Measurements from ENCODE around the gene RAPGEF4. TPM values are rescaled to one million over a fixed set of nuclear protein-coding genes. Genes with fewer than 3 reads are reported as not detected.

Gene RAPGEF4
- total RNA-seq, 1 donor from 2014 or later, result 0.57 TPM

DNA sequence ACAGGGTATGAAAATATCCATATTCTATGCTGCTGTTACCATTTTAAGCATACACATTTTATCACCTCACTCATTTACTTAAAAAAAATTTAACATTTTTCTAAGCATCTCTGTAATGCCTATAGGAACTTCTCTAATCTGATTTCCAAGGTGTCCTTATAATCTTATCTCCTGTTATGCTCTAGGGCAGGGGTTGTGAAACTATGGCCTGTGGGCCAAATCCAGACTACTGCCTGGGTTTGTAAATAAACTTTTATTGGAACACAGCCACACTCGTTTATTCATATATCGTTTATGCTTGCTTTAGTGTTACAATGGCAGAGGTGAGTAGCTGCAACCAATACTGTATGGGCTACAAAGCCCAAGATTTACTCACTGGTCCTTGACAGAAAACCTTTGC, 151.6 kb downstream of the RAPGEF4 start:
- Mint-ChIP-seq H3K27ac (ENCODE audit: unreplicated experiment) (no peak overlapping the region), H3K4me3 (ENCODE audit: unreplicated experiment) (no peak overlapping the region), H3K36me3 (ENCODE audit: low read depth) (no peaks in the 10 kb centered on the region), H3K9me3 (ENCODE audit: low read depth) (no peaks in the 10 kb centered on the region), H3K27me3 (ENCODE audit: low read depth) (peaks cover 4% of the 10 kb centered on the region), H3K4me1 (ENCODE audit: low read depth) (peaks cover 3% of the 10 kb centered on the region)
- DNase-seq (ENCODE audit: low spot score), result no peak
- TF ChIP-seq, protein P1, sequence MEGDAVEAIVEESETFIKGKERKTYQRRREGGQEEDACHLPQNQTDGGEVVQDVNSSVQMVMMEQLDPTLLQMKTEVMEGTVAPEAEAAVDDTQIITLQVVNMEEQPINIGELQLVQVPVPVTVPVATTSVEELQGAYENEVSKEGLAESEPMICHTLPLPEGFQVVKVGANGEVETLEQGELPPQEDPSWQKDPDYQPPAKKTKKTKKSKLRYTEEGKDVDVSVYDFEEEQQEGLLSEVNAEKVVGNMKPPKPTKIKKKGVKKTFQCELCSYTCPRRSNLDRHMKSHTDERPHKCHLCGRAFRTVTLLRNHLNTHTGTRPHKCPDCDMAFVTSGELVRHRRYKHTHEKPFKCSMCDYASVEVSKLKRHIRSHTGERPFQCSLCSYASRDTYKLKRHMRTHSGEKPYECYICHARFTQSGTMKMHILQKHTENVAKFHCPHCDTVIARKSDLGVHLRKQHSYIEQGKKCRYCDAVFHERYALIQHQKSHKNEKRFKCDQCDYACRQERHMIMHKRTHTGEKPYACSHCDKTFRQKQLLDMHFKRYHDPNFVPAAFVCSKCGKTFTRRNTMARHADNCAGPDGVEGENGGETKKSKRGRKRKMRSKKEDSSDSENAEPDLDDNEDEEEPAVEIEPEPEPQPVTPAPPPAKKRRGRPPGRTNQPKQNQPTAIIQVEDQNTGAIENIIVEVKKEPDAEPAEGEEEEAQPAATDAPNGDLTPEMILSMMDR (IDR thresholded peaks at IDR 0.05), result no peak

DNA sequence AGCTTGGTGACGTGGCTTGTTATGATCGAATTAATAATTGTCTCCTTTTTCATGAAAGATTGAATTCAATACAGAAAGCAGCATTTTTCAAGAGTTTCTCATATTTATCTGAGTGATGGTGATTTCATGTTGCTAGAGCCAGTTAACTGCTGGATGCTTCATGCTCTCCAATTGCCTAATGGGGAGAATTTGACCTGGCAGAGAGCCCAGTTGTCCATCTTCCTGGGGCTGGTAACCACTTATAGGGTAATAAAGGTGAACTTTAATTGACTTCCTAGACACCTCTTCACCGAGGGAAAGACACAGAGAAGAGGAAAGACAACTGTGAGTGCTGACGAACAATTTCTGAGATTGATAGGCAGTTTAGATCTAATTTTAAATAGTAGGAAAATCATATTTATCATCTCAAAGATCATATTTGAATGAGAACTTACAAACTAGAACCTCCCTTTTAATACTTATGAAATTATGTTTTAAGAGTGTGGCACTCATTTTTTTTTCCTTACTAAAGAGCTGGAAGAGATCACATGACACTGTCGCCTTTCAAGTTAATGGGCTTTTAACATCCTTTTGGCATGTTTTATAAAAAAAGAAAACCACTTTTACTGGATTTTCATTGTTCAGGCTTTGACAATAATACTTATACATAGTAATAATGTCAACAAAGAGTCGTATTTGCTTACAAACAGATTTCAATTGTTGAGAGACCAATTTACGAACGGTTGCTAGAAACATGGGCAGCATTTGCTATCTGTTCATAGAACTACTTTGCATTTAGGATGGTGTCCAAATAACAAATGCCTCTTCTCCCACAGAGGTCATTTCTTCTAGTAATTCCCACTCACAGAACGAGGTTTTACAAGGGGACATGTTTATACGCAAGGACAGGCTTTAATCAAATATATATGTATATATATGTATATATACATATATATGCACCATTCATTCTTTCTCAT, 153.3 kb downstream of the RAPGEF4 start:
- Mint-ChIP-seq H3K9me3 (ENCODE audit: low read depth) (no peaks in the 10 kb centered on the region), H3K27me3 (ENCODE audit: low read depth) (peaks cover 10% of the 10 kb centered on the region), H3K36me3 (ENCODE audit: low read depth) (no peaks in the 10 kb centered on the region), H3K27ac (ENCODE audit: unreplicated experiment) (no peak overlapping the region), H3K4me3 (ENCODE audit: unreplicated experiment) (no peak overlapping the region), H3K4me1 (ENCODE audit: low read depth) (peaks cover 3% of the 10 kb centered on the region)
- TF ChIP-seq, protein P1 (IDR thresholded peaks at IDR 0.05), result no peak
- no peak for DNase-seq (ENCODE audit: low spot score)

DNA sequence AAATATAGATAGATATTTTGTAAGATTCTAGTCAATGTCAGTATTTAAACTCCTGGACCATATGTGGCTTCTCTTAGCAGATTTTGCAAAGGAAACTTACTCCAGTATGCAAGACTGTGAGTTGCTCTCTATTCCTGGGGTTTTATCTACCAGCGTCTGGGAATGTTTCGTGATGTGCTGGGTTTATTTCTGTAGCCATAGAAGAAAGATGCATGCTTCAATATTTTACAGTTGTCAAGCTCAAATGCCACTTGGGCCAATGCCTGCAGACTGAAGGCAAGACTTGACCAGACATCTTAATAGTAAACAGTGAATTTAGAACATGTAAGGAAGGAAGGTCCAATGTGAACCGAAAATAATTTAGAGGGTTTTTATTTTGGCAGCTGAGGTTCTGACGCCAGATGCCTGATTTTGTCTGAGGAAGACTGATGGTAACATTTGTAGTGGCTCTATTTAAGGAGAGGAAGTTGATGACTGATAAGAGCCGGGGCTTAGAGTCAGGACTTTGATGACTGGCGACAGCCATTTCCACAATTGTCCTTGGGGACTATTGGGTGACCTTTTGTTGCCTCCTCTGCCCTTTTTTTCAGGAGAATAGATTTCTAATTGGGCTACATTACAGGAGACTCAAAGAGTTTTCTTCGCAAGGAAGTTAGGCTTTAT, 154.3 kb downstream of the RAPGEF4 start:
- Mint-ChIP-seq H3K27ac (ENCODE audit: unreplicated experiment) (no peak overlapping the region), H3K9me3 (ENCODE audit: low read depth) (no peaks in the 10 kb centered on the region), H3K27me3 (ENCODE audit: low read depth) (peaks cover 10% of the 10 kb centered on the region), H3K36me3 (ENCODE audit: low read depth) (no peaks in the 10 kb centered on the region), H3K4me3 (ENCODE audit: unreplicated experiment) (no peak overlapping the region), H3K4me1 (ENCODE audit: low read depth) (peaks cover 3% of the 10 kb centered on the region)
- TF ChIP-seq, protein P1 (IDR thresholded peaks at IDR 0.05), result no peak
- no peak for DNase-seq (ENCODE audit: low spot score)

DNA sequence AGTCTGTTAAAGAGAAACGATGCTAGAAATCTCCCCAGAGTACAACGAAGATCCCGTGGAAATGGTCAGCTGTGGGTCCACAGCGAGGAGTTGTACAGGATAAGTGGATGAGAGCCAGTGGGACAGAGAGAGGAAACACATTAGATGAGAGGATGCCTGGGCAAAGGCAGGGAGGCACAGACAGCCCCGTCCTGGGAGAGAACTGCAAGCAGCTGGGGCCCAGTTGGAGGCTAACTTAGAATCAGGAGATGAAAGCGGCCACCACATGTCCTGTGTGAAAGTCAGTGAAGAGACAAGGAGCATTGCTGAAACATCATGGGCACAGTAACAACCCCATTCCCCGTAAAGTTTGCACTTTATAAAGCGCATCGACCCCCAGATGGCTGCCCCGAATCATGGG, 157.5 kb downstream of the RAPGEF4 start:
- H3K36me3 Mint-ChIP-seq (ENCODE audit: low read depth), result no peaks in the 10 kb centered on the region
- H3K4me3 Mint-ChIP-seq (ENCODE audit: unreplicated experiment), result no peak overlapping the region
- no peaks in the 10 kb centered on the region for H3K9me3 Mint-ChIP-seq (ENCODE audit: low read depth)
- H3K4me1 Mint-ChIP-seq (ENCODE audit: low read depth), result peaks cover 3% of the 10 kb centered on the region
- H3K27ac Mint-ChIP-seq (ENCODE audit: unreplicated experiment), result no peak overlapping the region
- TF ChIP-seq, protein P1 (IDR thresholded peaks at IDR 0.05), result no peak
- no peak for DNase-seq (ENCODE audit: low spot score)
- H3K27me3 Mint-ChIP-seq (ENCODE audit: low read depth), result peaks cover 17% of the 10 kb centered on the region

DNA sequence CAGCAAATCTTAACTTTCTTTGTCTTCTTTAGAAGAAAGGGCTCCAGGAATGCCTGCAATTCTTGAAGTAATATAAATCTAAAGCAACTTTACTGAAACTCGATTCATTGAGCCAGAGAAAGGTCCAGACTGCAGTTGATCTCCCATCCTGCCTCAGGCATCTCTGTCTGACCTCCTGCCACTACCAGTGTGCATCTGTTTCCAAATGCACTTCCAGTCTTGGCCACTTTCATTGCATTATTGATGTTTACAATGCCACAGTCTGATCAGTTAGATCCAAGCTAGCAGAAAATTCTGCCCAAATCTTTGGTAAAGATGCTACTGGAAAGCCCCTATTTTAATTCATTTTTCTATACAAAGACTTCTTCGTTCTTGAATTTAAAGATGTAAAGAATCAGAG, 158.0 kb downstream of the RAPGEF4 start:
- Mint-ChIP-seq H3K36me3 (ENCODE audit: low read depth) (no peaks in the 10 kb centered on the region), H3K4me1 (ENCODE audit: low read depth) (peaks cover 2% of the 10 kb centered on the region), H3K27ac (ENCODE audit: unreplicated experiment) (no peak overlapping the region), H3K9me3 (ENCODE audit: low read depth) (no peaks in the 10 kb centered on the region), H3K27me3 (ENCODE audit: low read depth) (peaks cover 18% of the 10 kb centered on the region), H3K4me3 (ENCODE audit: unreplicated experiment) (no peak overlapping the region)
- TF ChIP-seq, protein P1 (IDR thresholded peaks at IDR 0.05), result no peak
- DNase-seq (ENCODE audit: low spot score), result no peak
